ENCODE results near the gene SIRT5.
A peak's percentile ranks its signal among the peaks of the same experiment; 100 is the strongest.

Gene SIRT5

DNA sequence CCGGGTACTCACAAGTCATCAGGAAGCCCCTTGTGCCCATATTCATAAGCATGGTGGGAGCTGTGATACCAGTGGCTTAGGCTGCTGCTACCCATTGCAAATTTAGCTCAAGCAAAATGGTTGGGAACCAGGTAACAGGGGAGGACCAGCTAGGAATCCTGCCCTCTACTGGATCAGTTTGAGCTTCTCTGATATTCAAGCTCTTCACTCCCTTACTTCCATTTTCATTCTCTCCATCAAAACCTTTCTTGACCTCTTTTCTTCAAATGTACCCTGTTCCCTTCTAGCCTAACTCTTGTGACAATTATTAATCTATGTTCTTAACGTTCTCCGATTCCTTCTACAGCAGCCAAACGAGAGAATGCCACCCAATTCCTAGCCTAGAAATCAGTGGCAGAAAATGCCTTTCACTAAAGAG lies 50.5 kb downstream of the SIRT5 start:
- DNase-seq: peak; percentile 46

DNA sequence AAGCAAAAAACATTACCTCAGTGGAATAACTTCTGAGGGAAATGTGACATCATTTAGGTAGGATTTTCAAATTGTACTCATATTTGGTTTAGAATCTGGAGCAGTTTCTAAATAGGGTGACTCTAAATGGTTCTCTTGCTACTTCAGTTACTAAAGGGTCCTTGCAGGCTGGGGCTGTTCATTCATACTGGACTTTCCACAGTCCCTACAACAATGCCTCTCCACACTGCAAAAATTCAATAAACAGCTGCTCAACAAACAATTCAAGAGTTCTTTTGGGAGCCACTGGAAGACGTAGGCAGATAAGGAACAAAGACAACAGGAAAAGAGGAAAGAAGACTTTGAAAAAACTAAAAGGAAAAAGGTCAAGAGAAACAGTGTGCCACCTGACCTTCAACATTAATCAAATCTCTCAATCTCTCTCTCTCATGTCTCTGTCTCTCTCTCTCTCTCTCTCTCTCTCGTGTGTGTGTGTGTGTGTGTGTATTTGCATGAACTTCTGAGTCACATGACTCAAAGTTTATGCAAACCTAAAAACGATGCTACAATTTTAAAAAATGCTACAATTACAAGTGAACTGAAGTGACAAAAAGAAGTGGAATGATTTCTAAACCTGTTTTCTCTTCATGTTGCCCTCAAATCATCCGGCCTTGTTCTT lies 55.2 kb downstream of the SIRT5 start:
- H3K9me3 ChIP-seq (ENCODE audit: severe bottlenecking): no peaks in the 10 kb centered on the region
- no peak overlapping the region for H3K27ac ChIP-seq
- DNase-seq: no peak
- peaks cover 65% of the 10 kb centered on the region for H3K36me3 ChIP-seq
- TF ChIP-seq, protein P1, sequence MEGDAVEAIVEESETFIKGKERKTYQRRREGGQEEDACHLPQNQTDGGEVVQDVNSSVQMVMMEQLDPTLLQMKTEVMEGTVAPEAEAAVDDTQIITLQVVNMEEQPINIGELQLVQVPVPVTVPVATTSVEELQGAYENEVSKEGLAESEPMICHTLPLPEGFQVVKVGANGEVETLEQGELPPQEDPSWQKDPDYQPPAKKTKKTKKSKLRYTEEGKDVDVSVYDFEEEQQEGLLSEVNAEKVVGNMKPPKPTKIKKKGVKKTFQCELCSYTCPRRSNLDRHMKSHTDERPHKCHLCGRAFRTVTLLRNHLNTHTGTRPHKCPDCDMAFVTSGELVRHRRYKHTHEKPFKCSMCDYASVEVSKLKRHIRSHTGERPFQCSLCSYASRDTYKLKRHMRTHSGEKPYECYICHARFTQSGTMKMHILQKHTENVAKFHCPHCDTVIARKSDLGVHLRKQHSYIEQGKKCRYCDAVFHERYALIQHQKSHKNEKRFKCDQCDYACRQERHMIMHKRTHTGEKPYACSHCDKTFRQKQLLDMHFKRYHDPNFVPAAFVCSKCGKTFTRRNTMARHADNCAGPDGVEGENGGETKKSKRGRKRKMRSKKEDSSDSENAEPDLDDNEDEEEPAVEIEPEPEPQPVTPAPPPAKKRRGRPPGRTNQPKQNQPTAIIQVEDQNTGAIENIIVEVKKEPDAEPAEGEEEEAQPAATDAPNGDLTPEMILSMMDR (IDR thresholded peaks at IDR 0.05; ENCODE audit: low read depth, low read length): no peak
- no peak overlapping the region for H3K4me3 ChIP-seq (ENCODE audit: low read depth, low read length)
- H3K27me3 ChIP-seq (ENCODE audit: insufficient read depth, low read depth, severe bottlenecking): no peaks in the 10 kb centered on the region

More for the DNA sequence above, 50.5 kb downstream of the SIRT5 start:
- H3K27ac ChIP-seq: no peak overlapping the region
- no peaks in the 10 kb centered on the region for H3K27me3 ChIP-seq (ENCODE audit: insufficient read depth, low read depth, severe bottlenecking)
- H3K36me3 ChIP-seq: peaks cover 87% of the 10 kb centered on the region
- H3K9me3 ChIP-seq (ENCODE audit: severe bottlenecking): no peaks in the 10 kb centered on the region
- TF ChIP-seq, protein P1 (IDR thresholded peaks at IDR 0.05; ENCODE audit: low read depth, low read length): peak; percentile 91
- no peak overlapping the region for H3K4me3 ChIP-seq (ENCODE audit: low read depth, low read length)

DNA sequence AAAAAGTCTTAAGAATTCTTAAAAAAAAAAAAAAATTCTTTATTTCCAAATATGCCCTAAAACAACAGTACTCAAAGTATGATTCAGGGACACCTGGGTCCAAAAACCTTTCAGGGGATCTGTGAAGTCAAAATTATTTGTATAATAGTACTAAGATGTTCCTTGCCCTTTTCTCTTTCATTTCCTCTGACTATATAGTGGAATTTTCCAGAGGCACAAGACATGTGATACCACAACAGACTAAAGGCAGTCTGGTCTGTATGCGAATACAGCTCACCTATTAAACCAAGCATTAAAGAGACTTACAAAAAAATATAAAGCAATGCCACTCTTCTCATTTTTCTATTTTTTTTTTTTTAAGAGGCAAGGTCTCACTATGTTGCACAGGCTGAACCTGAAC lies 56.1 kb downstream of the SIRT5 start:
- Histone ChIP-seq H3K27ac (no peak overlapping the region), H3K4me3 (ENCODE audit: low read depth, low read length) (no peak overlapping the region), H3K36me3 (peaks cover 56% of the 10 kb centered on the region)

DNA sequence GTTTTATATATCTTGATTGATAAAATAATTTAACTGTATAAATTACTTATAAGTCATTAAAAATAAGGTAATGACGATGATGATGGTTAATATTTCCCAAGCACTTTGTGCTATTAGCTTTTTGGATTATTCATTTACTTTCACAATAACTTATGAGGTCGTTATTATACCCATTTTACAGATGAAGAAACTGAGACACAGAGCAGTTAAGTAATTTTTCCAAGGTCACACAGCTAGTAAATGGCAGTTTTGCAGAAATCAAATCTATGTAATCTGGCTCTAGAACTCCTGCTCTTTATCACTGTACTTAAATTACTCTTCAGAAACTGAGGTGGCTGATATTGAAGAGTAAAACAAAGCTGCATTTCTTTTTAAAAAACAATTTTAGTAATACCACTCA lies 58.9 kb downstream of the SIRT5 start:
- H3K36me3 ChIP-seq: peaks cover 50% of the 10 kb centered on the region
- no peak overlapping the region for H3K4me3 ChIP-seq (ENCODE audit: low read depth, low read length)
- DNase-seq: no peak
- H3K27ac ChIP-seq: no peak overlapping the region
- TF ChIP-seq, protein P1 (IDR thresholded peaks at IDR 0.05; ENCODE audit: low read depth, low read length): no peak
- H3K9me3 ChIP-seq (ENCODE audit: severe bottlenecking): no peaks in the 10 kb centered on the region
- no peaks in the 10 kb centered on the region for H3K27me3 ChIP-seq (ENCODE audit: insufficient read depth, low read depth, severe bottlenecking)

More for the DNA sequence above, 56.1 kb downstream of the SIRT5 start:
- Histone ChIP-seq H3K27me3 (ENCODE audit: insufficient read depth, low read depth, severe bottlenecking) (no peaks in the 10 kb centered on the region), H3K9me3 (ENCODE audit: severe bottlenecking) (no peaks in the 10 kb centered on the region)
- no peak for DNase-seq
- TF ChIP-seq, protein P1 (IDR thresholded peaks at IDR 0.05; ENCODE audit: low read depth, low read length): no peak

DNA sequence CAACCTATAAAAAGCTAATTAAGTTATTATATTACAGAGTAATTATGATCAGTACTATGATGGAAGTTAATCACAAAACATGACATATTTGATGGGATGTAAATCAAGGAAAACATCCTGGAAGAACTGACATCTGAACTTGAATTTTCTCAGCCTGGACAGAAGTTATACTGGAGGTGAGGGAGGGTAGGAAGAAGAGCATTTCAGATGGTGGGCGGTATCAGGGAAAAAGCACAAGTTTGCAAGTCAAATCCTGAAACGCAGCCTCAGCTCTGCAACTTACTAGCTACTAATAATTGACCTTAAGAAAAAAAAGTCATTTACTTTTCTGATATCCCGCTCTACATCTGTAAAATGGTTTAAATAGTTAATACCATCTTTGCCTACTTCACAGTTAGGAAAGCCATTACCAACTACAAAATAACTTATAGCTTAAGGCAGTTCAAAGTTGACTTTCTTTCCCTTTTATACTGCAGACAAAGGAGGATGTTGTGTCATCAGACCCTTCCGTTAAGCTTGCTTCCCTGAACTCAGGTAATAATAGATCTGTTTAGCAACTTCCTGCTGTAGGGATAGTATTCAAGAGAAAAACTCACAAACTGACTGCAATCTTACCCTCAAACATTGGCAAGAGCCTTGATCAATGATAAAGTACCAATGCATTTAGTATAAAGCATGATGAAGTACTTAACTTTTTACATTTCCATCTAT lies 61.7 kb downstream of the SIRT5 start:
- Histone ChIP-seq H3K9me3 (ENCODE audit: severe bottlenecking) (no peaks in the 10 kb centered on the region), H3K27me3 (ENCODE audit: insufficient read depth, low read depth, severe bottlenecking) (no peaks in the 10 kb centered on the region), H3K4me3 (ENCODE audit: low read depth, low read length) (no peak overlapping the region), H3K27ac (no peak overlapping the region), H3K36me3 (peaks cover 45% of the 10 kb centered on the region)
- TF ChIP-seq, protein P1 (IDR thresholded peaks at IDR 0.05; ENCODE audit: low read depth, low read length): no peak
- DNase-seq: no peak
